VCaP (cell line): Measurements from ENCODE around the gene R3HDM2.

Source experiments
- H3K27ac ChIP-seq: fragments of 450-650 bp; 2 replicates; pipeline ENCODE4 v1.5.1; 2017
- CTCF ChIP-seq: fragments of 450-650 bp; conservative IDR thresholded peaks from 2 replicates; pipeline ENCODE4 v1.5.1; 2017; ENCODE audit warnings: mild to moderate bottlenecking, moderate library complexity

Gene R3HDM2

GRCh38 chr12:57439762-57440266, 9.0 kb upstream of the R3HDM2 start:
- no peak for TF ChIP-seq CTCF
- peak overlapping the region; percentile 45 for H3K27ac ChIP-seq

GRCh38 chr12:57438400-57438799, 7.6 kb upstream of the R3HDM2 start:
- peak overlapping the region; percentile 45; the same call in 1 of the 2 replicates for H3K27ac ChIP-seq
- TF ChIP-seq CTCF, result no peak

- no peak overlapping the region for H3K27ac ChIP-seq
- TF ChIP-seq CTCF, result no peak
Observed at GRCh38 chr12:57435293-57435692, 4.5 kb upstream of the R3HDM2 start.

GRCh38 chr12:57434517-57435223, 3.8 kb upstream of the R3HDM2 start, which contains the start of gene INHBC:
INHBC (plus strand) TSS chr12:57434784; CDS start chr12:57434887, 103 bp downstream.
- H3K27ac ChIP-seq, result no peak within 1 kb of the TSS
- TF ChIP-seq CTCF, result no peak

- H3K27ac ChIP-seq, result no peak overlapping the region
- no peak for TF ChIP-seq CTCF
Observed at GRCh38 chr12:57433370-57433769, 2.5 kb upstream of the R3HDM2 start.

- peak overlapping the region; percentile 97 for H3K27ac ChIP-seq
- TF ChIP-seq CTCF, result no peak
Observed at GRCh38 chr12:57431654-57432188, 878 bp upstream of the R3HDM2 start.

GRCh38 chr12:57430112-57430930, 522 bp downstream of the R3HDM2 start:
- TF ChIP-seq CTCF, result 0 out of 2 replicates have a peak, but pooled peaks have one; percentile 8
- H3K27ac ChIP-seq, result peak overlapping the region; percentile 97
